ENCODE results near the gene NUP188.

GRCh38 chr9:129001504-129002325, 54.2 kb downstream of the NUP188 start:
- no peak for TF ChIP-seq CTCF (IDR thresholded peaks at IDR 0.05)
- TF ChIP-seq EZH2 (IDR thresholded peaks at IDR 0.05) = no peak
- no peak for TF ChIP-seq EZH2phosphoT487 (IDR thresholded peaks at IDR 0.05)
